ENCODE data around the gene POU6F2.
"Not testable (repeated sequence)": the region's sequence is repeated elsewhere in the genome, so short reads cannot be mapped to it uniquely, and the experiment has no call there.

Gene POU6F2

GRCh38 chr7:38977685-38978084, at the start of gene POU6F2:
TSS of gene POU6F2 (plus strand) at chr7:38977909. CDS start at chr7:38977954, 45 bp downstream.
- no peak for DNase-seq

GRCh38 chr7:38928506-38928905, 49.2 kb upstream of the POU6F2 start:
- no peak for DNase-seq

- no peak for DNase-seq
Observed at GRCh38 chr7:38929460-38930171, 48.1 kb upstream of the POU6F2 start.

- peak; percentile 75 for DNase-seq
Observed at GRCh38 chr7:38932509-38933168, 45.1 kb upstream of the POU6F2 start.

- DNase-seq: no peak
Observed at GRCh38 chr7:38934051-38934450, 43.7 kb upstream of the POU6F2 start.

- no peak for DNase-seq
Observed at GRCh38 chr7:38934536-38934935, 43.2 kb upstream of the POU6F2 start.

- DNase-seq: no peak
Observed at GRCh38 chr7:38936641-38937040, 41.1 kb upstream of the POU6F2 start.

- no peak for DNase-seq
Observed at GRCh38 chr7:38938001-38938485, 39.7 kb upstream of the POU6F2 start.

GRCh38 chr7:38938589-38938988, 39.1 kb upstream of the POU6F2 start:
- DNase-seq: no peak

- DNase-seq: no peak
Observed at GRCh38 chr7:38940774-38941173, 36.9 kb upstream of the POU6F2 start.

- DNase-seq: no peak
Observed at GRCh38 chr7:38942431-38943051, 35.2 kb upstream of the POU6F2 start.

- not testable (repeated sequence) for DNase-seq
Observed at GRCh38 chr7:38947541-38947940, 30.2 kb upstream of the POU6F2 start.

- no peak for DNase-seq
Observed at GRCh38 chr7:38950309-38950708, 27.4 kb upstream of the POU6F2 start.

- no peak for DNase-seq
Observed at GRCh38 chr7:38951213-38951612, 26.5 kb upstream of the POU6F2 start.

GRCh38 chr7:38953227-38953626, 24.5 kb upstream of the POU6F2 start:
- no peak for DNase-seq

- no peak for DNase-seq
Observed at GRCh38 chr7:38953971-38954370, 23.7 kb upstream of the POU6F2 start.

GRCh38 chr7:38955892-38956291, 21.8 kb upstream of the POU6F2 start:
- no peak for DNase-seq

- no peak for DNase-seq
Observed at GRCh38 chr7:38962028-38962427, 15.7 kb upstream of the POU6F2 start.

- no peak for DNase-seq
Observed at GRCh38 chr7:38964921-38965320, 12.8 kb upstream of the POU6F2 start.

- no peak for DNase-seq
Observed at GRCh38 chr7:38973760-38974159, 3.9 kb upstream of the POU6F2 start.

- no peak for DNase-seq
Observed at GRCh38 chr7:38975944-38976392, 1.7 kb upstream of the POU6F2 start.

GRCh38 chr7:38978491-38978890, 782 bp downstream of the POU6F2 start:
- no peak for DNase-seq

GRCh38 chr7:38992203-38992602, 14.5 kb downstream of the POU6F2 start:
- no peak for DNase-seq

- DNase-seq: no peak
Observed at GRCh38 chr7:39001595-39001994, 23.9 kb downstream of the POU6F2 start.

Measured in activated effector memory CD4-positive, alpha-beta T cell treated with anti-CD3 and anti-CD28 coated beads, Interleukin-2, amount 50 U/mL, for 16 hours (primary cell).